GM21576 (cell line): ENCODE results near the gene CHST11.
A peak's percentile ranks its signal among the peaks of the same experiment; 100 is the strongest.

Experiments
- ATAC-seq: cut with Tn5 transposase; IDR thresholded peaks from one replicate; pipeline ENCODE4 v1.9.1; 2021; ENCODE audit warnings: mild to moderate bottlenecking, moderate library complexity; ENCODE audit not compliant: unreplicated experiment

The CHST11 gene

DNA sequence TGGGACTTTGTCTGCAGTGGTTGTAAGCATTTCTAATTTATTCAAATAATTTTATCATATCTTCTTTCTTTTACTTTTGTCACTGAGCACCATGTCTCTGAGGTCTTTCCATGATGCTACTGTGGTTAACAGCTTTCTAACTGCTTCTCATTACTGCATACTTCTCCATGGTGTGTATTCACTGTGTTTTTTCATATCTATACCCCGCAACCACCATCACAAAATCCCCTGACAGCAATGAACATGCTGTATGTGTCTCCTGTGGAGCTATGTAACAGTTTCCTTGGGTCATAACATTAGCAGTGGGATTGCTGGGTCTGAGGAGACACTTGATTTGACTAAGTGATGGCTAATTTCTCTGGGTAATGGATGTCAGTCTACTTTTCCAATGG lies 29.2 kb upstream of the CHST11 start:
- ATAC-seq = no peak

DNA sequence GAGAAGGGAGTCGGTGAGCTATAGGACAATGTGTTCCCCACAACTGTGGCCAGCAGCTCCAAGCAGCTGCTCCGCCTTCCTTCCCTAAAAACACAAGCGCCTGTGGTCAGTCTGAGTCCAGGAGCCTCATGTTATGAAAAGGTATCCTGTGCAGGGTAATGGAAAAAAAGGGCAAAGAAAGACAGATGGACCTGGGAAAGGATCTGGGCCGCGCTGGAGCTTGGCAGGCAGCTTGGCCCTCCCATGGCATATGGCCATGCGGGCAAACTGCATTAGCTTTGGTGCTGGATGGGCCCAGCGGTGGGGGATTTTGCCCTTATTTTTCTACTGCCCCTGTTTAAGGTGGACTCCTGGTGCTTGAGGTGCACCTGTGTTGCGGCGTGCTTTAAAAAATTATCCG lies 23.7 kb upstream of the CHST11 start:
- ATAC-seq = no peak

DNA sequence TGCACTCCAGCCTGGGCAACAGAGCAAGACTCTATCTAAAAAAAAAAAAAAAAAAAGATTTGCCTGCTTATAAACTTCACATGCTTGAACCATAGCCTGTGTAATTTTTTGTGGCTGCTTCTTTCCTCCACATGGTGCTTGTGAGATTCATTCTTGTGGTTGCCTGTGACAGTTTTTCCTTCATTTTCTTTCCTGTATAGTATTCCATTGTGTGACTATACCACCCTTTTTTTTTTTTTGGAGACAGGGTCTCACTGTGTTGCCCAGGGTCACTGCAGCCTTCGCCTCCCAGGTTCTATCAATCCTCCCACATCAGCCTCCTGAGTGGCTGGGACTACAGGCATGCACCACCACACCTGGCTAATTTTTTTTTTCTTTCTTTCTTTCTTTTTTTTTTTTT lies 22.6 kb upstream of the CHST11 start:
- no peak for ATAC-seq

DNA sequence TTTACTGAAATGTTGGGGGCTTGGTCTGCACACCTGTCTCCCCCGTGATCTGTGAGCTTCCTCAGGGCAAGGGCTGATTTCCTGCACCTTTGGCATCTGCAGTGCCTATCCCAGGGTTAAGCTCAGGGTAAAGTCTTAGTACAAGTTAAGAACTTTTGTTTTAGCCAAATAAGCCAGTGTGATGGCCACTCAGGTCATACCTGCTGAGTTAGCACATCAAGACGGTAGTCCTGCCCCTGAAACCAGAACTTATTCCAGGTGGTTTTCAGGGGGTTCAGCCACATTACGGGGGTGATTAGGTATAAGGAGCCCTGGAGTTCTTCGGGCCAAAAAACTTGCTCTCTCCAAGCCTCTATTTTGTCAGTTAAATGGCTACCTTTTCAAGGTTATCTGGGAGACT lies 21.6 kb upstream of the CHST11 start:
- no peak for ATAC-seq

DNA sequence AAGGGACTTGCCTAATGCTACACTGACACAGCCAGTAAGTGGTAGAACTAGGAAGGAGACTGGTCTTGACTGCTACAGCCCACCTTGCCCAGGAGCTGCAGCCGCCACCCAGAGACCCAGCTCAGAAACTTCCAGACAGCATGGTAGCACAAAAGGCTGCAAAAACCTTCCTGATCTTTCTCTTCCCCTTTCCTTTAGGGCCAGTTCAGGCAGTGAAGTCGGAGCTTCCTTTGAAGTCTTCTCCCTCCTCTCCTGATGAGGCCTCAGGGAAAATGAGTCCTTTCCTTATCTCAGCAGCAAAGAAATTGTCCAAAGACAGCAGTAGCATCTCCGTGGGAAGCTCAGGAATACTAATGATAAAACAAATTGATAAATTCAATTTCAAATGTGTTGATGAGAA lies 21.0 kb upstream of the CHST11 start:
- no peak for ATAC-seq

DNA sequence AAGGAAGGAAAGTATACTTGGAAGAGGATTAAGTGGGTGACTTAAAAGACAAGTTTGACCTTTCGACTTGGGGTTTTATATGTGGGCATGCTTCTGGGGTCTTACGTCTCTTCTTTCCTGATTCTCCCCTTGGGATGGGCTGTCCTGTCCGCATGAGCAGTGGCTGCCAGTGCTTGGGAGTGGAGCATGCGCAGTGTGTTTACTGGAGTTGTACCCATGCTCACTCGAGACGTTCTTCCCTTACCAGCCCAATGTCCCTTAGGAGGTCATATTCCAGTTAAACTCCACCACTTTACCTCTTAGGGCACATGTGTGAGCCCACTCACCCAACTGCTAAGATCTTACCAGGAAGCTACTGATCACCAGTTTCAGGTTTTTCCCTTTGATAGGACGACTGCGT lies 20.0 kb upstream of the CHST11 start:
- ATAC-seq = no peak

DNA sequence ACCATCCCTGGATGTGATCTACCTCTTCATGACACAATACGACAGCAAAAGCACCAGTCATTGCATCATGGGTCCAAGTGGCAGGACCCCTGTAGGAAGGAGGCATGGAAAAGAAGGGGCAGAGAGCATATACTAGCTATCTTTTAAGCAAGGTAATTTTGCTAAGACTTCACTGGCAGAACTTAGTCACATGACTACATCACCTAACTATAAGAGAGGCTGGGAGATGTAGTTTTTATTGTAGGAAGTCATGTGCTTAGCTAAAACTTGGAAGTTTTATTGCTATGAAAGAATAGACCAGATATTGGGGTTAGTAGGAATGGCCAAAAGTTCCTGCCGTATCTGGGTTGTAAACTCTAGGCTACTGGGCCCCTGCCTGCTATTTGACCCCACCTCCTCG lies 18.6 kb upstream of the CHST11 start:
- no peak for ATAC-seq

DNA sequence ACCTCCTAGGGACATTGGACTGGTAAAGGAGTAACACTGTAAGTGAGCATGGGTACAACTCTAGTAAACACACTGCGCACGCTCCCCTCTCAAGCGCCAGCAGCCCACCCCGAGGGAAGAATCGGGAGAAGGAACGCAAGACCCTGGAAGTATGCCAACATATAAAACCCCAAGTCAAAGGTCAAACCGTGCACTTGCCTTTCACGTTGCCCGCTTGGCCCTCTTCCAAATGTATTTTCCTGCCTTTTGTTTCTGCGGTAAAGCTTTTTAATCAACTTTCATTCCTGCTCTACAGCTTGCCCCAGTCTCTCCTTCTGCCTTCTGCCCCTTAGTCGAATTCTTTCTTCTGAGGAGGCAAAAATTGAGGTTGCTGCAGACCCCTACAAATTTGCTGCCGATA lies 17.6 kb upstream of the CHST11 start:
- ATAC-seq = no peak

DNA sequence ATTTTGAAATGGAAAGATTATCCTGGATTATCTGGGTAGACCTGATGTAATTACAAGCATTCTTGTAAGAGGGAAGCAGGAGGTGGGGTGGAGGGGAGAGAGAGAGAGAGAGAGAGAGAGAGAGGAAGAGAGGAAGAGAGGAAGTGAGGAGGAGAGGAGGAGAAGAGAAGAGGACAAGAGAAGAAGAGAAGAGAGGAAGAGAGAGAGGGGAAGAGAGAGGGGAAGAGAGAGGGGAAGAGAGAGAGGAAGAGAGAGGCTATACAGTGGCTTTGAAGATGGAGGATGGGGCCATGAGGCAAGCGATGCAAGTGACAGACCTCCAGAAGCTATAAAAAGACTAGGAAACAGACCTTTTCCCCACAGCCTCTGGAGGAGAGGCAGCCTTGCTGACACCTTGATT lies 13.7 kb upstream of the CHST11 start:
- ATAC-seq = no peak

DNA sequence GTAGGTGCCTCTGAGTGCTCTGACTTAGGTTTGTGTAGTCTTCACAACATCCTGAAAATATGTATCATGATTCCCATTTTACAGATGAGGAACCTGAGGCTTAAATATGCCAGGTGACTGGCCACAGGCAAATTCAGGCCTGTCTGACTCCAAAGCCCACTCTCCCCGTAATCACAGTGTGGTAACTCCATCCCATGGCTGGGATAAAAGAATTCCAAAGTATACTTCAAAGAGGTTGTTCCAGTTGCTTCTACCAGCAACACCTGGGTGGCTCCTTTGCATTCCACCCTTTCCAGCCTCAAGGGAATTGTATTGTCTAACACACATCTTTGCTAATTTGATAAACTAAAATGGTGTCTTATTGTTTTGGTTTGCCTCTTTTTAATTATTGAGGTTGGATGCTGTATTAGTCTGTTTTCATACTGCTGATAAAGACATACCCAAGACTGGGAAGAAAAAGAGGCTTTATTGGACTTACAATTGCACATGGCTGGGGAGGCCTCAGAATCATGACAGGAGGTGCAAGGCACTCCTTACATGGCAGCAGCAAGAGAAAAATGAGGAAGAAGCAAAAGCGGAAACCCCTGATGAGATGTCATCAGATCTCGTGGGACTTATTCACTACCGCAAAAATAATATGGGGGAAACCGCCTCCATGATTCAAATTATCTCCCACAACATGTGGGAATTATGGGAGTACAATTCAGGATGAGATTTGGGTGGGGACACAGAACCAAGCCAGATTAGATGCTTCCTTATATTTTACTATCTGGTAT lies 9.9 kb upstream of the CHST11 start:
- ATAC-seq = no peak

DNA sequence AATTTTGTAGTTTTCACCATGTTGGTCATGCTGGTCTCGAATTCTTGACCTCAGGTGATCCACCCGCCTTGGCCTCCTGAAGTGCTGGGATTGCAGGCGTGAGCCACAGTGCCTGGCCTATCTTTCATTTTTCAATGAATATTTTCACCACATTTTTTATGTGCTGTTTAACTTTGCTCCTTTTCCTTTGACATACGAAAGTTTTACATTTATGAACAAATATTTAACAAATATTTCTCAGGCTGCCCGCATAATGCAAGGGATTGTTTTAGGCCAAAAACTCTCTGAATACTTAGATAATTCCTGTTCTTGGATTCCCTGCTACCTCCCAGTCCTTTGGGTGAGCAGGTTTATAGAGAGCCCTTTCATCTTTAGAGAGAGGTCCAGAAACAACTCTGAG lies 8.7 kb upstream of the CHST11 start:
- ATAC-seq = no peak

DNA sequence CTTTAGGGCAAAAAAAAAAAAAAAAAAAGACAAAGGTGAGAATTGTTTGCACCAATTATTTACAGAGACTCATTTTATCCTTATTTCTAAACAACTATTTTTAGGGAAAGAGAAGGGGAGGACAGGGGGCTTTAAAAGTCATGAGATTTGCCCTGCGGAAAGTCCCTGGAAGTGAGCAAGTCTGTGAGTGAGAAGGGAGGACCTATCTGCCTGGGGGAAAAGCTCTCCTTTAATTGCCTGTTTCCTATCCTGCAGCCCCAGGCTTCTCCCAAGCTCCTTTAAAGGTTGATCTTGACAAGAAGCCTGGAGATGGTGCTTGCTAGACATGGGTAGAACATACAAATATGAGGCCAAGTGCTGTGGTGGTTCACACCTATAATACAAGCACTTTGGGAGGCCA lies 8.3 kb upstream of the CHST11 start:
- no peak for ATAC-seq

DNA sequence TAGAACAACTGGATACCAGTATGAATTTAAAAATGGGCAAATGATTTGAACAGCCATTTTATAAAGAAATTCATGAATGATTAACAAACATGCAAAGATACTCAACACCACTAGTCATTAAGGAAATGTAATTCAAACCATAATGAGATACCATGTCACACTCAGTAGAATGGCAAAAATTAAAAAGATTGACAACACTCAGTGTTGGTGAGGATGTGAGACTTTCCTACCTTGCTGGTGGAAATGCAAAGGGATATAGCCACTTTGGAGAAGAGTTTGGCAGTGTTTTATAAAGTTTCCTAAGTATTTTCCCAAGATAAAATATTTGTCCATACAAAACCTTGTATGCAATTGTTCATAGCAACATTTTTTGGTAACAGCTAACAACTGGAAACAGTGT lies 6.0 kb upstream of the CHST11 start:
- ATAC-seq = no peak

DNA sequence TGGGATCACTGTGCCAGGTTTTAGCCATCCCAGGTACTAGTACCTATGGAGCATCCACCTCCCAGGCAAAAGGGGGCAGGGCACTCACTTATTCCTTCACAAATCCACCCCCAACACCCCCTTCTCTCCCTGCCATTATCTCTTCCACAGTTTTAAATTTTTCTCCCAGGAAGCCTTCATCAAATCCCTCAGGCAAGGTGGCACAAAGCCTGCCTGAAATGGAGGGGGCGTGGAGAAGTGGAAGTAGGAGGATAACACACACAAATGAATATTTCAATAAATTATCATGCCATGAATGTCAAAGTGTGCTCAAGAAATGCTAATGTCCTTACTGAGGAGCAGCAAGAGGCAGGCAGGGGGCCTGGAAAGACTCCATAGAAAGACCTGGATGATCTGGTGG lies 4.7 kb upstream of the CHST11 start:
- no peak for ATAC-seq

DNA sequence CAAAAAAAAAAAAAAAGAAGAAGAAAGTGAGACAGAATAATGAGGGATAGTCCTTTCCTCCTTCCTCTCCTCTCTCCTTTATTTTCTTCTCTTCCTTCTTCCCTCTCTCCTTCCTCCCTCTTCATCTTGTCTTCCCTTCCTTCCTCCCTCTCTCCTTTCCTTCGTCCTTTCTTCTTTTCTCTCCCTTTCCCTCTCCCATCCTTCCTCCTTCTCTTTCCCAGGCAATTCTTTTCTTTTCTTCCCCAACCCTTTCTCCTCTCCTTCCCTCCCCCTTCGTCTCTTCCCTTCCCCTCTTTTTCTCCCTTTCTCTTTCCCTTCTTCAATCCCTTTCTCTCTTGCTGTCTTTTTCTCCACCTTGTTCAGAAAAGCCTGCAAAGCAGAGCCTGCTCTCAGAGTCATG lies 3.6 kb upstream of the CHST11 start:
- no peak for ATAC-seq

DNA sequence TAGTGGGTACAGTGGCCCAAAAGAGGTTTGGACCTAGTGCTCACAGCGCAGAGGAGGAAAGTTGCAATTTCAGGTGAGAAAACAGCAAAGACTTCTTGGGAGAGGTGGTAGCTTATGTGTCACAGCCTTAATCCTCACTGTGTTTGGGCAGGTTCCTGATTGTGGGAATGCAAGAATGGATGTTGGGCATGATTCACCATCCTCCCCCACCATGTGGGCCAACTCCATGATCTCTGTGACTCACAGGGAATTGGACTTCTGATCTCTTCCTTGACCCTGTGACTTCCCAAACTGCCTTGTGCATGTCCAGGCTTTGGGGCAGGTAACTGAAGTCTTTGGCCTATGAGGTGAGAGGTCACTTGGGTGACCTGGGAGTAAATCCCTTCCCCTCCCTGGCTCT lies 1.8 kb upstream of the CHST11 start:
- no peak for ATAC-seq

DNA sequence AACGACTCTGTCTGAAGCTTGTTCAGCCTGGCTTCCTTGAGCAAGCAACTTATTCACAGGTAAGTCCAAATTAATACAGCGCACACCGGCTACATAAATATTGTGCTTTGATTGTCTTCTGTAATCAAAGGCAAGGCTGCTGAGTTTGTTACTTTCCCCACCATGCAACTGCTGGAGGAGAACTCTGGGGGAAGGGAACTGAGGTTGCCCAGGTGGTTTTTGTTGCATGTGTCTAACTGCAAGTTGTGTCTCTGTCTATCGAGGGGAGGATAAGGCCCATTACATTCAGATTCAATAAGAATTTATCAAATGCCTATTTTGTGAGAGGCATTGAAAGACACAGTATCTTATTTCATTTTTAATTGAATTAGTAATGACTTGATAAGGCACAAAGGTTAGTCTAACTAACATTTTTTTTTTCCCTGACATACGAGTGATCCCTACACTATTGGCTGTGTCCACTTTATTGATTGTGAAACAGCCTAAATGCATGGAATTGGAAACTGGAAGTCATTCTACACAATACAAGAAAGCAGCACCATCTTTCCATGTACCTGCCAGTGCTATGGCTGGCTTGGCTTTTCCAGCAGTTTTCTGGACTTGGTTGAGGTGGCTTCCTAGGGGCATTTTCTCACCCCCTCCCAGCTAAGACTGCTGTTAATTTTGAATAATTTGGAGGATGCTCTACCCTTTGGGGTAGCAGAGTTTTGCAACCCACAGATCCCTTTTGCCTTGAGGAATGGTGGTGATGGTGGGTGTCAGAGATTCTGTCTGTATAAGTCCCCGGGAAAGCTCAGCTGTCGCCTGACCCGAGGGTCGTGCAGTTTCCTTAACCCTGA lies 951 bp upstream of the CHST11 start:
- ATAC-seq = no peak

DNA sequence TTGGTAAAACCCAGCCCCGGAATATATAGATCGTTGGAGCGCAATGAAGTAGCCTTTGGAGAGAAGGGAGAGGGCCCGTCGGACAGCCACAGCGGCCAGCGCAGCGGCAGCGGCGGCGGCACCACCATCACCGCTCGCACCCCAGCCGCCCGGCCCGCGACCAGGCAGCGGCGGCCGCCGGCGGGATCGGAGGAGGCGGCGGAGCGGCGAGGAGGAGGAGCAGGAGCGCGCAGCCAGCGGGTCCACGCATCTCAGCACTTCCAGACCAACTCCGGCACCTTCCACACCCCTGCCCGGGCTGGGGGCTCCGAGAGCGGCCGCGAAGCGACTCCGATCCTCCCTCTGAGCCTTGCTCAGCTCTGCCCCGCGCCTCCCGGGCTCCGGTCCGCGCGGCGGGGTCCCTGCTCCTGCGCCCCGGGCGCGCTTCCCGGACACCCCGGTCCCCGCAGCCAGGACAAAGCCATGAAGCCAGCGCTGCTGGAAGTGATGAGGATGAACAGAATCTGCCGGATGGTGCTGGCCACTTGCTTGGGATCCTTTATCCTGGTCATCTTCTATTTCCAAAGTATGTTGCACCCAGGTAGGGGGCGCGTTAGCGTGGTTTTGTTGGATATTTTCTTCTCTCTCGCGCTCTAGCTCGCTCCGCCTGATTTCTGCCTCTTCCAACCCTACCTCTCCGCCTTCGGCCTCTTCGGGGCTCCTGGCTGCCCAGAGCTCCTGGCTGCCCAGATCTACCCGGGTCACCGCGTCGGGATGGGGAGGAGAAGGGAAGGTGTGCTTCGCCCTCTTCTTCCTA lies 400 bp downstream of the CHST11 start:
- peak; percentile 25 for ATAC-seq

DNA sequence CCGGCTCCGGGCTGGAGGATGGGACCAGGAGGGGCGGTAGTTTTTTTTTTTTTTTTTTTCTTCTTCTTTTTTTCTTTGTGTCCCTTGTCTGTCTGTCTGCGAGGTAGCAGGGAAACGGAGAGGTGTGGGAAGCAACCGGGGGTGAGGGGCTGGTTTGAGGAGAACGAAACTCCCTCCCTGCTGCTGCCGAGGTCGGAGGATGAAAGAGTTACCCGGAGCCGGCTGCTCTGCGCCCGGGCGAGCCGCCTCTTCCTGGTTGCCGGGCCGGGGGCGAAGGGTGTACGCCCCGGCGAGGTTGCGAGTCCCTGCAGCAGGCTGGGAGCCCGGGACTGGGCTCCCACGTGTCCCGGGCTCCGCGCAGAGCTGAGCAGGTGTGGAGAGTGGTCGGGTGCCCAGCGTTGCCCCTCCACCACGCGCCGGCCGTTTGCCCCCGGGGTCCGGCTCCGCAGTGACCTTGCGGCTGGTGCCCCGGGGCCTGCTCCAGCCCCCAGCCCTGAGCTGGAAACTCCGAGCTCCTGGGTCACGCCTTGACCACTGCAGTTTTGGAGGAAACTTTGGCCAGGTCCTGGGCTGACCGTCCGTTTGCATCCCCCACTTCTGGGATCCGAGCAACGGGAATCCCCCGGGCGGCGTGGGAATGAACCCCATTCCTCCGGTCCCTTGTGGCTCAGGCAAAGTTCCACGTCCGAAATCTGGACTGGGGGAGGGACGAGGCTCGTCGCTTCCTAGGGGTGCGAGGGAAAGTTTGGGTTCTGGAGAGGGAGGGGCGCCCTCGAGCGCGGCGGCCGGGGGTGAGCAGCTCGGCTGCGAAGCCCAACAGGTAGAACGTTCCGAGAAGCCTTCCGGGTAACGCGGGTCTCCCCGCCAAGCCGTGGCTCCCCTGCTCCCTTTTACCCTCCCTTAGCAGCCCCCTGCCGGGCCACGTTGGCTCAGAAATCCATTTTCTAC lies 1.3 kb downstream of the CHST11 start:
- no peak for ATAC-seq

DNA sequence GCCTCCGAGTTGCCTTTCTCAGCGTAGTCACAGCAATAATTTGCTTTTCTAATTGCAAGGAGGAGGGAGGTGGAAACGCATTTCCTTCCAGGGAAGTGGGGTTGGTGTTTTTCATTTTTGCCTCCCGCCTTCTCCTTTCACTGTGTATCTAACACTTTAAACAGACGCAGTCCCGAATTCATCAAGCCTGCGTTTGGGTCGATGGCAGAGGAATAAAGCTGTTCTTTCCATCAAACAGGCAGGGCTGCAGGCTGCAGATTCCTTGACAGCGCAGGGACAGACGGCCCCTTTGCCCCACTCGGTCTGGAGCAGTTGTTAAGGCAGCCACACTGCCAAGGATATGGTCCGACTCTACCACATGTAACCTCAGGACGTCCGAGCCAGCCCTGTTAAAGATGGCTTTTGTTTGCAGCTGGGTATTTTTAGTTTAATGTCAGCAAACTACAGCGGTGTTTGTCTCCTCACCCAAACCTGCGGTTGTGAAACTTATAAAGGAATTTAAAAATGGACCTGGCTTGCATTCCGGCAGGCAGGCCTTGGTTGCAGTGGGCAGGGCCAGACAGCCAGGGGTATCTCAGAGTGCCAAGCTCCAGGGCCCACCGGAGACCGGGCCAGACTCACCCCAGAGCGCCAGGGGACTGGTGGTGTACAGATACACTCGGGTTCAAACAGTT lies 2.1 kb downstream of the CHST11 start:
- no peak for ATAC-seq
